Measurements from ENCODE around the gene OR10G6.
"Not testable (repeated sequence)": the region's sequence is repeated elsewhere in the genome, so short reads cannot be mapped to it uniquely, and the experiment has no call there.

The OR10G6 gene

GRCh38 chr11:123995119-123995518 is at the start of gene OR10G6:
Gene OR10G6, minus strand, starts transcription at chr11:123995161. Its CDS starts 0 bp downstream, at chr11:123995161.
- DNase-seq: no peak

GRCh38 chr11:124043420-124043819 is 48.5 kb upstream of the OR10G6 start:
- no peak for DNase-seq

- no peak for DNase-seq
Measured at GRCh38 chr11:124041254-124041653, 46.3 kb upstream of the OR10G6 start, which contains the start of gene OR10G7. Gene OR10G7, minus strand, starts transcription at chr11:124041325. Its CDS starts 2,324 bp downstream, at chr11:124039001.

- DNase-seq: no peak
Measured at GRCh38 chr11:124039557-124039956, 44.6 kb upstream of the OR10G6 start.

- DNase-seq: no peak
Measured at GRCh38 chr11:124036666-124037065, 41.7 kb upstream of the OR10G6 start.

- DNase-seq: no peak
Measured at GRCh38 chr11:124026498-124026897, 31.5 kb upstream of the OR10G6 start, which contains the start of gene OR10G8. Gene OR10G8, plus strand, starts transcription at chr11:124026798. Its CDS starts 2,825 bp downstream, at chr11:124029623.

- DNase-seq: not testable (repeated sequence)
Measured at GRCh38 chr11:124015837-124016236, 20.9 kb upstream of the OR10G6 start.

- DNase-seq: no peak
Measured at GRCh38 chr11:124012697-124013096, 17.7 kb upstream of the OR10G6 start, which contains the start of gene OR10G4. Gene OR10G4, plus strand, starts transcription at chr11:124012997. Its CDS starts 2,578 bp downstream, at chr11:124015575.

GRCh38 chr11:123979311-123979710 is 15.7 kb downstream of the OR10G6 start:
- DNase-seq: no peak

- no peak for DNase-seq
Measured at GRCh38 chr11:123977731-123978347, 17.1 kb downstream of the OR10G6 start, which contains the start of gene OR10S1. Gene OR10S1, minus strand, starts transcription at chr11:123977781. Its CDS starts 117 bp downstream, at chr11:123977664.

GRCh38 chr11:123976770-123977560 is 18.0 kb downstream of the OR10G6 start:
- no peak for DNase-seq

GRCh38 chr11:123973816-123974215 is 21.1 kb downstream of the OR10G6 start:
- no peak for DNase-seq

GRCh38 chr11:123956752-123957151 is 38.2 kb downstream of the OR10G6 start:
- DNase-seq: no peak

GRCh38 chr11:123945132-123945531 is 49.8 kb downstream of the OR10G6 start:
- no peak for DNase-seq
